ENCODE data around the gene KIAA0408.

The KIAA0408 gene

DNA sequence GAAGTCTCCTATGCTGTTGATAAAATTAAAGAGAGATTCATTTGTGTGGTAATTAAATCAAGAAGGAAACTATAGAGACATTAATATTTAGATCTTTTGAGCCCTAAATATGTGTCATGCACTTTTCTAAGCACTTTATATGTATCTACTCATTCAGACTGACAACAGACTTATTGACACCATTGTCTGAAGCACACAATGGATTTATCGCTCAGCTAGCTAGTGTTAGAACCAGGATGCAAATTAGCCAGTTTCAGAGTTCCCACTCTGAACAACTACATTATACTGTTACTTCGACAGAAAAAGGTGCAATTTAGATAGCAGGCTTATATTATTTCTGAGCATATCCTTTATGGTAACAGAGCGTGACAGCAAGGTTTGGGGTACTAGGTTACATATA, 27.7 kb upstream of the KIAA0408 start:
- H3K4me1 ChIP-seq (ENCODE audit: insufficient read depth, insufficient read length) = no peaks in the 10 kb centered on the region
- no peaks in the 10 kb centered on the region for H3K27me3 ChIP-seq (ENCODE audit: insufficient read depth, insufficient read length)
- no peak overlapping the region for H3K9ac ChIP-seq (ENCODE audit: insufficient read length, low read depth)
- H3K36me3 ChIP-seq (ENCODE audit: insufficient read depth, insufficient read length, low read length) = no peaks in the 10 kb centered on the region
- DNase-seq (ENCODE audit: low read depth, low spot score) = no peak
- H3K4me3 ChIP-seq (ENCODE audit: insufficient read length, low read depth) = no peak overlapping the region
- H3K9me3 ChIP-seq (ENCODE audit: insufficient read depth, low read length) = no peaks in the 10 kb centered on the region
- TF ChIP-seq ZNF274 (IDR thresholded peaks at IDR 0.05; ENCODE audit: low read depth, low read length) (no peak), SUZ12 (IDR thresholded peaks at IDR 0.05; ENCODE audit: extremely low read depth, insufficient read depth, insufficient read length) (no peak), YY1 (IDR thresholded peaks at IDR 0.05; ENCODE audit: insufficient read depth, insufficient read length) (no peak)

DNA sequence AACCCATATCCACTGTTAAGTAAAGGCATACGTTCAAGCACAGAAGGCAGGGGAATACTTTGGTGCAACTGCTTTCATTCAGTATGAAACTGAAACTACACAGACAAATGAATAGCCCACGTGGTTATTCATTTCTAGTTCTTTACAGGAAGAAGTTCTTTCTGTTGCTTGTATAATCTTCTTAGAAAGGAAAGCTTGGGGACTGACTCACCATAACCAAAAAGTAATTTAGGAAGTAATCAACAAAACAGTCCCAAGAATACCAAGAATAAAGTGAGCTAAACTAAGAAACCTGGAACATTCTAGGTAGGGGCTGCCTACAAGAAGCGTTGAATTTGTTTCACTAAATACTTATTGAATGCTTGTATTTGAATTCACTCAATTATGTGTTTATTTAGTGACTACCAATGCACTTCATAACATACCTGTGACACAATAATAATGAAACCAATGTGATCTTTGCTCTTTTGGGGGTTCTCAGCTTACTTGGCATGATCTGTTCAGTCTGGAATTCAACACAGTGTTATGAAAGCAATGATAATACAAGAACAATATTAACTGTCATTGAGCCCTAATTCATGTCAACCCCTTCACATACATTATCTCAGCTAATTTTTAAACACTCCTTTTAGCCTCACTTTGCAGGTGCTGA, 25.1 kb upstream of the KIAA0408 start:
- H3K4me3 ChIP-seq (ENCODE audit: insufficient read length, low read depth) = no peak overlapping the region
- TF ChIP-seq ZNF274 (IDR thresholded peaks at IDR 0.05; ENCODE audit: low read depth, low read length) = no peak
- H3K9ac ChIP-seq (ENCODE audit: insufficient read length, low read depth) = no peak overlapping the region
- no peaks in the 10 kb centered on the region for H3K4me1 ChIP-seq (ENCODE audit: insufficient read depth, insufficient read length)
- DNase-seq (ENCODE audit: low read depth, low spot score) = no peak
- no peaks in the 10 kb centered on the region for H3K9me3 ChIP-seq (ENCODE audit: insufficient read depth, low read length)
- no peaks in the 10 kb centered on the region for H3K27me3 ChIP-seq (ENCODE audit: insufficient read depth, insufficient read length)
- H3K36me3 ChIP-seq (ENCODE audit: insufficient read depth, insufficient read length, low read length) = no peaks in the 10 kb centered on the region

DNA sequence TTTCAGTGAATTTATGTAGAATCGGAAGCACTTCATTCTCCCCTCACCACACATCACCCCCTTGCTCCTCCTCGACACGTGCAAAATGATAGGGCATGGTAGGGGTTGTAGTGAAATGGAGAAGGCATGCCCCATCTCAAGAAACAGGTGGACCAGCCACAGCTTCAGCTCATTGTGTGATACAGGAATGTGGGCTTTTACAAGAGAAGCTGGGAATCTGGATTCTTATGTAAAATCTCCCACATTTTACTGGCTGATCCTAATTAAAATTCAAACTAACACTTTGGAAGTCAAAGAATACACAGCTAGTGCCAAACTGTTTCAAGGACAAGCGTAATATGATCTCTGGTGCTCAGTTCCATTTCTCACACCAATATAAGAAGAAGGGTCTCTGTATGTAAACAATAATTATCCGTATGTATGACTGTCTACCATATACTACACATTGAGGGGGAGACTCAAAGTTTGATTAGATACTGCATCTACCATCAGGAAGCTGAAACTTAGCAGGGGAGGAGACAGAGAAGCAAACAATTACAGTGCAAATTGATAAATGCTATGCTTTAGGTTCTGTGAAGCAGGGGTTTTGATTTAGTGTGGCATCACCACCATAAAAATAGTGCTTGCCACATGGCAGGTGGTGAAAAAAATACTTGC, 24.3 kb upstream of the KIAA0408 start:
- no peak overlapping the region for H3K9ac ChIP-seq (ENCODE audit: insufficient read length, low read depth)
- no peak overlapping the region for H3K4me3 ChIP-seq (ENCODE audit: insufficient read length, low read depth)
- no peaks in the 10 kb centered on the region for H3K36me3 ChIP-seq (ENCODE audit: insufficient read depth, insufficient read length, low read length)
- no peaks in the 10 kb centered on the region for H3K4me1 ChIP-seq (ENCODE audit: insufficient read depth, insufficient read length)
- DNase-seq (ENCODE audit: low read depth, low spot score) = peak; percentile 68
- no peaks in the 10 kb centered on the region for H3K27me3 ChIP-seq (ENCODE audit: insufficient read depth, insufficient read length)
- H3K9me3 ChIP-seq (ENCODE audit: insufficient read depth, low read length) = no peaks in the 10 kb centered on the region
- no peak for TF ChIP-seq ZNF274 (IDR thresholded peaks at IDR 0.05; ENCODE audit: low read depth, low read length)
- TF ChIP-seq YY1 (IDR thresholded peaks at IDR 0.05; ENCODE audit: insufficient read depth, insufficient read length) = no peak
- TF ChIP-seq SUZ12 (IDR thresholded peaks at IDR 0.05; ENCODE audit: extremely low read depth, insufficient read depth, insufficient read length) = no peak

DNA sequence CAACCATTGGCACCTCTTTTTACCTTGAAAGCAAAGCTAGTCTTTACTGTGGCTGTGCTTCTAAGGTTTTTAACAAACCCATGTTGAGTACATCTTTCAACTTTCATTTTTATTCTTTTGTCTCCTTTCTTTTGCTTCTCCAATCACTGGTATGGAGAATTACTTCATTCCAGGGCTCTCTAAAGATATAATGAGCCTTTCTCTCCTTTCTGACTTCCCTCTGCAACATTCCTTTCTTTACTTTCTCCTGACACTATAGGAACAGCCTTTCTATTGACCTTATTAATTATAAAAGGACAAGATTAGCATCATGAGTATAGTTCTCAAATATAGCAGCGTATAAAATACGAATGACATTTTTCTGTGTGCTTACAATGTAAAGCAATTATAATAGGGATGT, 23.1 kb upstream of the KIAA0408 start:
- no peaks in the 10 kb centered on the region for H3K4me1 ChIP-seq (ENCODE audit: insufficient read depth, insufficient read length)
- H3K9me3 ChIP-seq (ENCODE audit: insufficient read depth, low read length) = no peaks in the 10 kb centered on the region
- no peak overlapping the region for H3K4me3 ChIP-seq (ENCODE audit: insufficient read length, low read depth)
- TF ChIP-seq YY1 (IDR thresholded peaks at IDR 0.05; ENCODE audit: insufficient read depth, insufficient read length) (no peak), ZNF274 (IDR thresholded peaks at IDR 0.05; ENCODE audit: low read depth, low read length) (no peak), SUZ12 (IDR thresholded peaks at IDR 0.05; ENCODE audit: extremely low read depth, insufficient read depth, insufficient read length) (no peak)
- no peaks in the 10 kb centered on the region for H3K27me3 ChIP-seq (ENCODE audit: insufficient read depth, insufficient read length)
- H3K36me3 ChIP-seq (ENCODE audit: insufficient read depth, insufficient read length, low read length) = no peaks in the 10 kb centered on the region
- no peak for DNase-seq (ENCODE audit: low read depth, low spot score)
- no peak overlapping the region for H3K9ac ChIP-seq (ENCODE audit: insufficient read length, low read depth)

DNA sequence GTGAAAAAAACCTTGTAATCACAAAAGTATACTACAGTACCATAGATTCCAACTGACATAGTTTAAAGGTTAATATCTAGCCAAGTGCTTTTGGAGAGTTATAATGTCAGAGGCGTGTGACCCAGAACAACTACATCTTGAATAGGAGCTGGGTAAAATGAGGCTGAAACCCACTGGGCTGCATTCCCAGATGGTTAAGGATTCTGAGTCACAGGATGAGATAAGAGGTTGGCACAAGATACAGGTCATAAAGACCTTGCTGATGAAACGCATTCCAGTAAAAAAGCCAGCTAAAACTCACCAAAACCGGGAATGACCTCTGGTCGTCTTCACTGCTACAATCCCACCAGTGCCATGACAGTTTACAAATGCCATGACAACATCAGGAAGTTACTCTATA, 22.4 kb upstream of the KIAA0408 start:
- TF ChIP-seq YY1 (IDR thresholded peaks at IDR 0.05; ENCODE audit: insufficient read depth, insufficient read length) (no peak), SUZ12 (IDR thresholded peaks at IDR 0.05; ENCODE audit: extremely low read depth, insufficient read depth, insufficient read length) (no peak), ZNF274 (IDR thresholded peaks at IDR 0.05; ENCODE audit: low read depth, low read length) (no peak)
- Histone ChIP-seq H3K9me3 (ENCODE audit: insufficient read depth, low read length) (no peaks in the 10 kb centered on the region), H3K4me3 (ENCODE audit: insufficient read length, low read depth) (no peak overlapping the region), H3K36me3 (ENCODE audit: insufficient read depth, insufficient read length, low read length) (no peaks in the 10 kb centered on the region), H3K27me3 (ENCODE audit: insufficient read depth, insufficient read length) (no peaks in the 10 kb centered on the region), H3K9ac (ENCODE audit: insufficient read length, low read depth) (no peak overlapping the region), H3K4me1 (ENCODE audit: insufficient read depth, insufficient read length) (no peaks in the 10 kb centered on the region)
- DNase-seq (ENCODE audit: low read depth, low spot score) = no peak

DNA sequence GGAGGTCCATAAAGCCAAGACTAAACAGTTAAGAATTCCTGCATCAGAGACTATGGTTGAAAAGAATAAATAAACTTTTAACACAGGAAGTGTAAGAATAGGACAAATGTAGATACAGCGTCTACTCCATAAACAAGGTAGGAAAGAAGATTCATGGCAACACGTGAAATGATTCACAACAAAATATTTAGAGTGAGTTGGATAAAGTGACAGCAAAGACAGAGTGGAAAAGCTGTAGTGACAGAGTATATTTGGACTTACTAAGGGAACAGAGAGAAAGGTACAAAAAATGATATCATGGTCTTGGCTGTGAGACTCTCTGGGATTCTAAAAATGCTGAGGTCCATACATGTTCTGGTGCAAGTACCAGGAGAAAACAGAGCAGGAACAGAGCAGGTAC, 21.9 kb upstream of the KIAA0408 start:
- H3K36me3 ChIP-seq (ENCODE audit: insufficient read depth, insufficient read length, low read length) = peaks cover under 1% of the 10 kb centered on the region

DNA sequence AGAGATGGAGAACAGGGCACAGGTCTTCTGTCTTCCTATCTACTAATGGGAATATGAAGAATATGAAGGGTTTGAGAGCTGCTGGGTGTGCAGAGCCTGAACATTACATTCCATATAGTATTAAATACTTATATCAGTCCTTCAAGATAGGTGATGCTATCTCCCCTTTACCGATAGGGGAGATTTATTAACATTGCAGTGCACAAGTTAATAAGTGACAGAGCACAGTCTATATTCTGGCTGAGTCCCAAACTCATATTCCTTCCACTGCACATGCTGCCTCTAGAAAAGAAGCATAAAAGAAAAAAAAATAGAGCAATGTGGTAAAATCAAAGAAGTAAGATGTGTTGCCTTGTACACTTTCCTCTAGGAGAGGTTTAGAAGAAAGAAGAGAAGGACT, 18.5 kb upstream of the KIAA0408 start:
- no peak for TF ChIP-seq YY1 (IDR thresholded peaks at IDR 0.05; ENCODE audit: insufficient read depth, insufficient read length)
- TF ChIP-seq ZNF274 (IDR thresholded peaks at IDR 0.05; ENCODE audit: low read depth, low read length) = no peak
- no peak for TF ChIP-seq SUZ12 (IDR thresholded peaks at IDR 0.05; ENCODE audit: extremely low read depth, insufficient read depth, insufficient read length)
- Histone ChIP-seq H3K4me1 (ENCODE audit: insufficient read depth, insufficient read length) (no peaks in the 10 kb centered on the region), H3K4me3 (ENCODE audit: insufficient read length, low read depth) (no peak overlapping the region), H3K9me3 (ENCODE audit: insufficient read depth, low read length) (no peaks in the 10 kb centered on the region), H3K36me3 (ENCODE audit: insufficient read depth, insufficient read length, low read length) (peaks cover 13% of the 10 kb centered on the region), H3K9ac (ENCODE audit: insufficient read length, low read depth) (no peak overlapping the region), H3K27me3 (ENCODE audit: insufficient read depth, insufficient read length) (no peaks in the 10 kb centered on the region)
- DNase-seq (ENCODE audit: low read depth, low spot score) = no peak

More for the DNA sequence above, 21.9 kb upstream of the KIAA0408 start:
- TF ChIP-seq ZNF274 (IDR thresholded peaks at IDR 0.05; ENCODE audit: low read depth, low read length) = no peak
- TF ChIP-seq SUZ12 (IDR thresholded peaks at IDR 0.05; ENCODE audit: extremely low read depth, insufficient read depth, insufficient read length) = no peak
- no peak for TF ChIP-seq YY1 (IDR thresholded peaks at IDR 0.05; ENCODE audit: insufficient read depth, insufficient read length)
- DNase-seq (ENCODE audit: low read depth, low spot score) = no peak
- Histone ChIP-seq H3K4me3 (ENCODE audit: insufficient read length, low read depth) (no peak overlapping the region), H3K9me3 (ENCODE audit: insufficient read depth, low read length) (no peaks in the 10 kb centered on the region), H3K4me1 (ENCODE audit: insufficient read depth, insufficient read length) (no peaks in the 10 kb centered on the region), H3K27me3 (ENCODE audit: insufficient read depth, insufficient read length) (no peaks in the 10 kb centered on the region), H3K9ac (ENCODE audit: insufficient read length, low read depth) (no peak overlapping the region)

All from NT2/D1 (cell line).